Endothelial cell of umbilical vein (primary cell): ENCODE measurements around the gene NFATC2. TPM values are rescaled to one million over a fixed set of nuclear protein-coding genes. Genes with fewer than 3 reads are reported as not detected.

ENCODE experiments used
- BruUV-seq: library from RNA; stranded (reverse); fragments of 400-500 nt; replicated peaks from 2 replicates; lab custom pipeline; 2021; lab: Mats Ljungman, UMichigan
- CTCF ChIA-PET: fragments of 300-600, 350-600 bp; sonication (Branson Sonifier 250); formaldehyde crosslinking; loops from one replicate; lab custom pipeline; 2021; ENCODE audit warnings: antibody characterized with exemption, inconsistent platforms; lab: Charles Lee
- POLR2A ChIA-PET: fragments of 300-600, 350-600 bp; sonication (Branson Sonifier 250); formaldehyde crosslinking; loops from one replicate; lab custom pipeline; 2021; ENCODE audit warnings: antibody characterized with exemption, inconsistent platforms; lab: Charles Lee
- DNase-seq: peaks from one replicate; pipeline ENCODE4 v3.0.0-alpha.2; 2011; ENCODE audit warnings: low read depth, low spot score
- FAIRE-seq: peaks from 2 replicates; lab custom pipeline; 2011; peaks lifted over from hg19 to GRCh38; lab: Jason Lieb, UNC
- H2AFZ ChIP-seq: 2 replicates; pipeline ENCODE4 v1.6.0; 2012; ENCODE audit warnings: low read depth, low read length, control low read depth, inconsistent platforms
- H3K27ac ChIP-seq: 2 replicates; pipeline ENCODE4 v1.5.1; 2011; ENCODE audit warnings: low read depth, mild to moderate bottlenecking, control low read depth, low read length, moderate library complexity; ENCODE audit not compliant: insufficient read depth
- H3K27me3 ChIP-seq, 2 experiments: 2 replicates each; pipeline versions ENCODE4 v1.6.0 to v1.6.1; 2011; ENCODE audit warnings: low read length in 2 of 2, mixed read lengths in 1 of 2; ENCODE audit not compliant: control insufficient read depth in 2 of 2, insufficient read depth in 2 of 2
- H3K36me3 ChIP-seq, 2 experiments: 2 replicates in 1 of 2; 3 replicates in 1 of 2; pipeline ENCODE4 v1.5.1; 2011; ENCODE audit warnings: low read length in 2 of 2, mild to moderate bottlenecking in 1 of 2, moderate library complexity in 1 of 2; ENCODE audit not compliant: control insufficient read depth in 2 of 2, insufficient read depth in 2 of 2; ENCODE audit errors: extremely low read depth in 1 of 2
- H3K4me1 ChIP-seq: 3 replicates; pipeline ENCODE4 v1.5.1; 2011; ENCODE audit warnings: mild to moderate bottlenecking, low read length; ENCODE audit not compliant: control insufficient read depth, insufficient read depth; ENCODE audit errors: extremely low read depth
- H3K4me2 ChIP-seq: 2 replicates; pipeline ENCODE4 v1.6.1; 2011; ENCODE audit warnings: low read length, control low read depth, mixed read lengths; ENCODE audit not compliant: insufficient read depth
- H3K4me3 ChIP-seq, 3 experiments: fragments of 200-600 bp in 1 of 3; sonication (generic), shearing (Covaris generic) in 1 of 3; replicated peaks in 1 of 3; 2 replicates each; pipeline ENCODE4 v1.5.1; 2011 to 2016; ENCODE audit warnings: control low read depth in 3 of 3, low read length in 3 of 3, mild to moderate bottlenecking in 2 of 3, inconsistent platforms in 1 of 3, low read depth in 1 of 3, moderate library complexity in 1 of 3; ENCODE audit not compliant: insufficient read depth in 1 of 3
- H3K79me2 ChIP-seq: 2 replicates; pipeline ENCODE4 v1.6.0; 2012; ENCODE audit warnings: low read length, inconsistent platforms; ENCODE audit not compliant: control insufficient read depth, insufficient read depth
- H3K9ac ChIP-seq: replicated peaks from 2 replicates; pipeline ENCODE3; 2011; ENCODE audit warnings: low read length, control low read depth; ENCODE audit not compliant: insufficient read depth; ENCODE audit errors: extremely low read depth
- H3K9me1 ChIP-seq: replicated peaks from 3 replicates; pipeline ENCODE4 v1.6.0; 2011; ENCODE audit warnings: mild to moderate bottlenecking, low read length; ENCODE audit not compliant: control insufficient read depth, insufficient read depth; ENCODE audit errors: extremely low read depth
- H3K9me3 ChIP-seq: replicated peaks from 2 replicates; pipeline ENCODE4 v1.5.1; 2012; ENCODE audit warnings: low read length, inconsistent platforms; ENCODE audit not compliant: control insufficient read depth, insufficient read depth
- H4K20me1 ChIP-seq: replicated peaks from 2 replicates; pipeline ENCODE3; 2011; ENCODE audit warnings: mild to moderate bottlenecking, low read length; ENCODE audit not compliant: control insufficient read depth, insufficient read depth; ENCODE audit errors: extremely low read depth
- CTCF ChIP-seq, 2 donors: IDR thresholded peaks; 1 replicate in 1 of 2; 2 replicates in 1 of 2; pipeline ENCODE4 v1.5.1; 2011; ENCODE audit warnings: low read length in 2 of 2, mild to moderate bottlenecking in 2 of 2, moderate library complexity in 2 of 2, control low read depth in 1 of 2, inconsistent platforms in 1 of 2, low read depth in 1 of 2; ENCODE audit not compliant: insufficient read depth in 1 of 2; ENCODE audit errors: extremely low read depth in 1 of 2
- EZH2 ChIP-seq: IDR thresholded peaks from 2 replicates; pipeline ENCODE4 v1.6.1; 2012; ENCODE audit warnings: borderline replicate concordance, low read depth, mild to moderate bottlenecking, moderate library complexity, low read length, inconsistent platforms; ENCODE audit not compliant: severe bottlenecking
- FOS ChIP-seq: IDR thresholded peaks from 2 replicates; pipeline ENCODE4 v1.6.1; 2011; ENCODE audit warnings: mild to moderate bottlenecking, low read length, moderate library complexity, borderline replicate concordance; ENCODE audit not compliant: insufficient read depth
- GATA2 ChIP-seq: IDR thresholded peaks from 2 replicates; pipeline ENCODE4 v1.7.0; 2011; ENCODE audit warnings: low read depth, mild to moderate bottlenecking, moderate library complexity, mixed read lengths, low read length; ENCODE audit not compliant: insufficient read length, insufficient read depth
- JUN ChIP-seq: IDR thresholded peaks from 2 replicates; pipeline ENCODE4 v1.6.1; 2011; ENCODE audit warnings: borderline replicate concordance, low read depth; ENCODE audit not compliant: insufficient read length, insufficient read depth
- MAX ChIP-seq: IDR thresholded peaks from 2 replicates; pipeline ENCODE4 v1.6.1; 2011; ENCODE audit not compliant: insufficient read depth, insufficient read length
- MYC ChIP-seq: IDR thresholded peaks from one replicate; pipeline ENCODE4 v1.6.1; 2011; ENCODE audit warnings: mild to moderate bottlenecking, low read depth, low read length
- POLR2A ChIP-seq: IDR thresholded peaks from 2 replicates; pipeline ENCODE4 v1.6.1; 2012; ENCODE audit warnings: low read depth, mild to moderate bottlenecking, control low read depth, low read length
- POLR2AphosphoS5 ChIP-seq: IDR thresholded peaks from 2 replicates; pipeline ENCODE4 v1.6.1; 2012; ENCODE audit warnings: low read depth, mild to moderate bottlenecking, control low read depth, low read length, moderate library complexity; ENCODE audit not compliant: insufficient read depth
- dilution Hi-C: fragments of 300-500 bp; cut with MboI; formaldehyde crosslinking; loops from one replicate; pipeline ENCODE4 v1.15.0; 2019; ENCODE audit warnings: low sequenced_read_pairs; ENCODE audit not compliant: extremely low pct_ligation_motif_present
- intact Hi-C: fragments of 100-400 bp; cut with micrococcal nuclease; formaldehyde crosslinking; loops from one replicate; pipeline ENCODE4 v1.10.0; 2022
- polyA plus RNA-seq, 4 experiments: library from polyadenylated mRNA; depleted of rRNA in 3 of 4; stranded (reverse) in 3 of 4; unstranded in 1 of 4; fragments of >200 nt; gene quantifications; 2 replicates each; pipeline versions ENCODE4 v1.2.1 to v1.2.3, GENCODE V29; 2011 to 2012; ENCODE audit warnings: missing spikeins in 1 of 4
- total RNA-seq: library from RNA; stranded (reverse); gene quantifications from 2 replicates; pipeline ENCODE4 v1.2.3, GENCODE V29; 2021

Gene NFATC2
- total and polyA plus RNA-seq, 2 donors (not counting 3 experiments of a cell fraction or from before 2014, with no cell fraction given), result 3.1 to 13.0 TPM

- Histone ChIP-seq H3K27me3 (peaks cover 0 to 5% of the 10 kb centered on the region in 2 experiments), H3K9me1 (no peaks in the 10 kb centered on the region), H3K79me2 (no peaks in the 10 kb centered on the region), H3K4me1 (peaks cover 11% of the 10 kb centered on the region), H2AFZ (no peak overlapping the region), H4K20me1 (no peaks in the 10 kb centered on the region), H3K4me2 (no peak overlapping the region), H3K9me3 (no peaks in the 10 kb centered on the region), H3K36me3 (no peaks in the 10 kb centered on the region), H3K4me3 (no peak overlapping the region), H3K9ac (no peak overlapping the region), H3K27ac (no peak overlapping the region)
- POLR2A ChIA-PET, result no interaction called here
- dilution Hi-C loops (no loop called here), intact Hi-C loops (no loop called here)
- TF ChIP-seq FOS, result no peak
- TF ChIP-seq POLR2A, result no peak
- no peak for TF ChIP-seq CTCF (IDR thresholded peaks at IDR 0.05; ENCODE audit: extremely low read depth in 1 of 2, insufficient read depth in 1 of 2, low read depth in 1 of 2, low read length in 2 of 2)
- TF ChIP-seq MYC, result no peak
- TF ChIP-seq EZH2, result no peak
- TF ChIP-seq JUN, result no peak
- TF ChIP-seq MAX, result no peak
- no peak for TF ChIP-seq GATA2
- TF ChIP-seq POLR2AphosphoS5, result no peak
- BruUV-seq, result no TSS peak
- FAIRE-seq, result no peak
- CTCF ChIA-PET, result no interaction called here
- no peak for DNase-seq
These were observed 8.7 kb upstream of the NFATC2 start for GRCh38 chr20:51551186-51551585.
